GM19328 (cell line): Measurements from ENCODE around the gene PRKCH.
"Not testable (repeated sequence)": the region's sequence is repeated elsewhere in the genome, so short reads cannot be mapped to it uniquely, and the experiment has no call there.

Experiments used
- ATAC-seq: cut with Tn5 transposase; IDR thresholded peaks from one replicate; pipeline ENCODE4 v1.9.1; 2021; ENCODE audit warnings: mild to moderate bottlenecking, moderate library complexity; ENCODE audit not compliant: unreplicated experiment

PRKCH gene

DNA sequence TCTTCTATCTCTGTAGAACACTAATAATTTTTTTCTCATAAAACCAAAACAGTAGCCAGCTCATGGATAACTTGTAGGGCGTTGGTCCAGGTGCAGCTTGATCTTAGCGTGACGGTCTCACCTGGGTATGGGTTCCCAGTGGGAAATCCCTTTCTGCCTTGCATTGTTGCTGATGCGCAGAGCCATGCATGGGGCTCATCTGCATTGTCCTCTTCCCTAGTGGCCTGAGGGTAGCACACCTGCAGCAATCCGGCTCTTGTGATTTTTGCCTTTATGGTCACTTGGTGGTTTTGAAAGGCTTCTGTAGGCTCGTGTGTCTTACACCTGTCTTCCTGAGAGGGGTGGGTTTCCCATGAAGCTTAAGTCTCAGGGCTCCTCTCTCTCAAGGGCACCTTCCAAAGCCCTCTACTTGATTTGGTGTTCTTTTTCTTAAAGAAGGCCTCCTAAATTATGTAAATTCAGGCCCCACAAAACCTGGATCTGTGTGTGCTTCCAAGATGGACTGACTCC, 130.6 kb downstream of the PRKCH start:
- ATAC-seq = no peak

- no peak for ATAC-seq
These were observed 131.1 kb downstream of the PRKCH start for GRCh38 chr14:61452452-61452851.

DNA sequence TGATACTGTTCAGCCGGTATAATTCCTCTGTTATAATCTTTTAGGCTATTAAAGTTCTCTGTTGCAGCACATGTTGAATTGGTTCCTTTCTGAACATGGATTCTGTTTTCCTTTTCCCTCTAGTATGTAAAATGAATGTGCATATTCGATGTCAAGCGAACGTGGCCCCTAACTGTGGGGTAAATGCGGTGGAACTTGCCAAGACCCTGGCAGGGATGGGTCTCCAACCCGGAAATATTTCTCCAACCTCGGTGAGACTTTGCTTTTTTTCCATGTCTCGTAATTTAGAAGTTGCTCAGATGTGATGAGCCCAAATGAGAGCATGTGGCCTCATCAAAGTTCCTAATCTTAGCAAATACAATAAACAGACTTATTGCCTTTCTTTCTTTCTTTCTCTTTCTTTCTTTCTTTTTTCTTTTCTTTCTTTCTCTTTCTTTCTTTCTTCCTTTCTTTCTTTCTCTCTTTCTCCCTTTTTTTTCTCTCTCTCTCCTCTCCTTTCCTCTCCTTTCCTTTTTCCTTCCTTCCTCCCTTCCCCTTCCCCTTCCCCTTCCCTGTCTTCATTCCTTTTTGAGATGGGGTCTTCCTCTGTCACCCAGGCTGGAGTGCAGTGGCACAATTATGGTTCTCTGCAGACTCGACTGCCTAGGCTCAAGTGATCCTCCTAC, 131.9 kb downstream of the PRKCH start:
- no peak for ATAC-seq

DNA sequence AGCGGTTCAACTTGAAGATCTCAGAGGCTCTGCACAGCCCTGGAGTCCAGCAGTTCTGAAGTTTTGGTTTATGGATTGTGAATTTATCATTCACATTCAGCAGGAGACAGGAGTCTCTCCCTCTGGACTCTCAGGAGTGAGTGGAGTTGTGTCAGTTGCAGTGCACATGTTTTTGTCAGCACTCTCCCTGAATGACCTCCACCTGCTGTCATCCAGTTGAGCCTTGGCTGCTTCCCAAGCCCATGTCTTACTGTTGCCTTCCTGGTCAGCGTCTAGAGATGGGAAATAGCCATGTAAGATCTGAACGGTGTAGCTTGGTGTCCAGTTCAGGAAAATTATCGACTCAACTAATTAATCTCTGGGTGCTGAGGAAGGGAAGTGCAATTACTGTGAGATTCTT, 133.2 kb downstream of the PRKCH start:
- ATAC-seq = no peak

DNA sequence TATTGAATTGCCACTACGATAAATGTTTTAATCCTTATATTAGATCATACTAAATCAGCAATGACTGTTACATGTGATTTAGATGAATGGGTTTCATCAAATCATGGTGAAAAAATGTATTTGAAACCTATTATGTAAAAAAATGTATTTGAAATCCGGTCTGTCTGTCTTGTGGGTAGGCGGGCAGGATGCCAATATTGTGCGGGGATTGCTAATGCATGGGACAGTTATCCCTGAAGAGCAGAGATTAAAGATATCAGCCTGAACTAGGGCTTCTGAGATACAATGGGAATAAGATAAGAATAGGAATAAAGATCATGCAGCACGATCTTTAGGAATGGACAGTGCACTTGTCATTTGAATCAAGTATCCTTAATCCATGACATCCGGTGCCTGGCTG, 134.0 kb downstream of the PRKCH start:
- ATAC-seq = no peak

- ATAC-seq = no peak
These were observed 135.3 kb downstream of the PRKCH start for GRCh38 chr14:61456720-61457119.

GRCh38 chr14:61458766-61459165, 137.4 kb downstream of the PRKCH start:
- no peak for ATAC-seq

GRCh38 chr14:61459229-61459628, 137.8 kb downstream of the PRKCH start:
- ATAC-seq = no peak

- ATAC-seq = no peak
These were observed 138.7 kb downstream of the PRKCH start for GRCh38 chr14:61460063-61460462.

GRCh38 chr14:61460718-61461611, 139.6 kb downstream of the PRKCH start:
- no peak for ATAC-seq

GRCh38 chr14:61461808-61462275, 140.5 kb downstream of the PRKCH start:
- ATAC-seq = no peak

GRCh38 chr14:61462566-61463193, 141.3 kb downstream of the PRKCH start:
- no peak for ATAC-seq

DNA sequence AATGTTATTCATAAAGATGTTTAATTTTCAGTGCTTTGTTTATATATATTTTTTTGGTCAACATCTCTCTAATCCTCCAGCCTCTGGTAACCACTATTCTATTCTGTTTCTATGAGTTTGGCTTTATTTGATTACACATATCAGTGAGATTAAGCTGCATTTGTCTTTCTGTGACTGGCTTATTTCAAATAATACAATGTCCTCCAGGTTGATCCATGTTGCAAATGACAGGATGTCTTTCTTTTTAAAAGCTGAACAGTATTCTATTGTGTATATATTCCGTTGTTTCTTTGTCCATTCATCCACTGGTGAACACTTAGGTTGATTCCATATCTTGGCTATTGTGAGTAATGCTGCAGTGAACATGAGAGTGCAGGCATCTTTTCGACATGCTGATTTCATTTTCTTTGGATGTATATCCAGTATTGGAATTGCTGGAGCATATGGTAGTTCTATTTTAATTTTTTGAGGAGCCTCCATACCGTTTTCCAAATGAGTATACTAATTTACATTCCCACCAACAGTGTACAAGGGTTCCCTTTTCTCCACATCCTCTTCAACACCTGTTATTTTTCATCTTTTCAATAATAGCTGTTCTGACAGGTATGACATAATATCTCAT, 142.4 kb downstream of the PRKCH start:
- no peak for ATAC-seq

GRCh38 chr14:61464539-61465320, 143.4 kb downstream of the PRKCH start:
- ATAC-seq = not testable (repeated sequence)

DNA sequence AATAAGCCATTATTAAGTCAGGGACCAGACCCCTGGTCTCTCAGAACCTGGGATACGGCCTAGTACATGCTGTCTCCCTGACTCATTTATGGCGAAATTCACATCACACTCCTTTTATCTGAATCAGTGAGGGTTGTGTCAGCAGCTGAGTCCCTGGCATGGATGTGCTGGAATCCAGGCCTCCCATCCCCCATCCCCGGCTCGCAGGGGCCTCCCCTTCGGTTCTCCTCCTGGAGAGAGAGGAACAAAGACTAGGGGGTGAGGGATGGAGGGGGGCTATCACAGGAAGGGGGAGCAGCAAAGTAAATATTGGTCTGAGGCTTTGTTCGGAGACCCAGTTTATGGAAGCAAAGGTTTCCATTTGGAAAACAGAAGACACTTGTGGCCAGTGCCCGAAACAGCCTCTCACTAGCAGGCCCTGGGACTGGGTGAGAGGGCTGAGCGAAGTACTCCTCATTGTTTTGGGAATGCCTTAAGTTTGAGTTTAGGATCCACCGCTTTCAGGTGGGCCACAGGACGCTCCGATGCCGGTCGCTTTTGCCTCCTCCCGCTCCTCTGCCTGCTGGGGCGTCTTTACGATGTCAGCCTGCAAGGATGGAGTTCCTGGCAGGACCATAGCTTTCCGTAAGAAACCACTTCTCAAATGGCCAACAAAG, 145.0 kb downstream of the PRKCH start:
- no peak for ATAC-seq

GRCh38 chr14:61466905-61467280, 145.5 kb downstream of the PRKCH start:
- no peak for ATAC-seq

DNA sequence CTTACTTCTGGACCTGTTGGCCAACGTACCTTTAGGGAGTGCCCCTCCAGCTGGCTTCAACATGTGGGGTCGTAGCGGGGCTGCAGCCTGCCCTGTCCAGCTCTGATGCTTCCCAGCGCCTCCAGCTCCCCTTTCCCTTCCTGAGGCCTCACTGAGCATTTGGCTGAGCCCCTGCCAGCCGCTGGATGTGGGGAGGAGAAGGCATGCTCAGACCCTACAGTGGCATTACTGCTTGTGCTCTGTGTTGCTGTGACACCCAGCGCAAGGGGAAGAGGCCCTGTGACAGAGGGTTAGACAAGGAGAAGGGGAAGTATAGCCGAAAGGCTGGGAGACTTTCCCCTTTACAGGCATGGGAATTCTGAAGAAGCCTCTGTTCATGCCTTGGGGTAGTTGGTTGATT, 145.9 kb downstream of the PRKCH start:
- no peak for ATAC-seq

DNA sequence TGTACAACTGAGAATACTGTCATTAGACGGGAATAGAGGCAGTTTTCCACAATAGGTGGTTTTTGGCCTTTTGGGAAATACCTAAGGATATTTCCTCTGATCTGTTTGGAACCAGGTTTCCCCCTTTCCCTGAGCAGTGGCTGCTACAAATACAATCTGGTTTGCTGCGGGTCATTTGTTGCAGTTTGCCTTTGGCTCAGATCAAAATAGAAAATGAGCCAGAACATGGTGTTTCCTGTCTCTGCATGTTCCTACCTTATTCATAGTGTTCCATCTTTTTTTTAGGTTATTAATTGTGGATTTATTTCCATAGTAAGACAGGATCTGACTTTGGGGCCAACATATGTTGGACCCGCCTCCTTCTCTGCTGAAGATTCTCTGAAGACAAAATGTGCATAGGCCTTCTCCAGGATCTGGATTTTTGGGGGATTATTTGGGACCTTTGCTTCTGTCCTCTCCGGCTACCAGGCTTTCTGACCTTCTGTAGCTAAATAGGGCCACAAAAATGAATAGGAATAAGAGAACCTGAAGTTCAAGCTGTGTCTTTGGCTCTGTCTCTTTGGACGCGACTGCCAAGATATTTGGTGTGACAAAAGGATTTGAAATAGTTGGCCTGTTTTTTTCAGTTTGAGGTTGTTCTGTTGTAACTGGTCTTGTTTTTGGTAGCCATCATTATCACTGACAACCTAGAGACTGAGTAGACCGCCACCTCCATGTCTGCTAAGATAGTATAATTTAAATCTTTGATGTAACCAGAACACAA, 146.9 kb downstream of the PRKCH start:
- no peak for ATAC-seq

DNA sequence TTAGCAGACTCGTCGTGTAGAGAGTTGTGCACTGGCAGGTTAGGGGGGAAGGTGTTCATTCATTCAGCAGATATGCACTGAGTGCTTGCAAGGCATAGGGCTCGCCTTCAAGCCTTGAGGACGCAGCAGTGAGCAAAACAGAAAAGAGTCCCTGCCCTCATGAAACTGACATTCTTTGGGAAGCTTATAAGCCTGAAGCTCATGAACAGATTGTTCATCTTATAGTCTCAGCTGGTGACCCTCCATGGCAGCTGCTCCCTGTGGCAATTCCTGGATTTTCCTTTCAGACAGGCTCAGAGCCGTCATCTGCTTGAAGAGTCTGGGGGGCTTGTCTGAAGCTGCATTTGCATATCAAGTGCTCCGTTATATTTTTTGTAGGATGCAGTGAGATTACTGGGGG, 148.4 kb downstream of the PRKCH start:
- no peak for ATAC-seq
